IPS-11a (cell line): Measurements from ENCODE around the gene SSBP4.
"Not testable (repeated sequence)": the region's sequence is repeated elsewhere in the genome, so short reads cannot be mapped to it uniquely, and the experiment has no call there.

Source experiments
- H3K4me3 ChIP-seq: one replicate; pipeline ENCODE4 v1.5.1; 2013; ENCODE audit warnings: low read depth, low read length, control low read depth

Gene SSBP4

DNA sequence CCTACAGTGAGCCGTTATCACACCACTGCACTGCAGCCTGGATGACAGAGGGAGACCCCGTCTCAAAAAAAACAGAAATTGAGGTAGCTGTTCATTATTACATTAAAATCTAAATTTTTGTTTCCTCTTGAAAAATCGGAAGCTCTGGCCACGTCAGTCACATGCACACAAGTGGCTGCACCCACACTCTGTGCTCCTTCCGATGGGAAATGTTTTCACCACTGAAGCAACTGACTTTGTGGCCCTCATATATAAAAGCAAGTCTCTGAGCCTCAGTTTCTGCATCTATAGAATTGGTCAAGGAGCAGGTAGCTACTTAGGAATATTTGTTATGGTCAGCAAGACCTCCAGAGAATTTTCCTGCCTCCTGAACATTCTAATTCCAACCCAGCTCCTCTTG lies 26.3 kb upstream of the SSBP4 start:
- H3K4me3 ChIP-seq: no peak overlapping the region

DNA sequence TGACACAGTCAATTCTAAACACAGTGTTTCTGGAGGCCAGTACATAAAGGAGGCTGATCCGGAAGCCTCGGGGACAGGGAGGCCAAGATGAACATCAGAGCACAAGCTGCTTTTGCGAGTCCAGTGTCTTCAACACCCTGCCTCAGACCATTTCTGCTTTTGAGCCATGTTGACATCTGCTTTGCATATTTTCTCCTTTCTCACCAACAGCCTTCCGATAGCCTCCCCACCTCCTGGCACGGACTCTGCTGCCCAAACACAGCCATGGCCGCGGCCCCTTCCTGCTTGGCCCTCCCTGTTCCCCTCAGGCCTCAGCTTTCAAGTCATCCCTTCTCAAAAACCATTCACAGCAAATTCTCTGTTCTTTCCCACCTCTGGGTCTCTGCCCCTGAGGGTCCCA lies 25.4 kb upstream of the SSBP4 start:
- no peak overlapping the region for H3K4me3 ChIP-seq

DNA sequence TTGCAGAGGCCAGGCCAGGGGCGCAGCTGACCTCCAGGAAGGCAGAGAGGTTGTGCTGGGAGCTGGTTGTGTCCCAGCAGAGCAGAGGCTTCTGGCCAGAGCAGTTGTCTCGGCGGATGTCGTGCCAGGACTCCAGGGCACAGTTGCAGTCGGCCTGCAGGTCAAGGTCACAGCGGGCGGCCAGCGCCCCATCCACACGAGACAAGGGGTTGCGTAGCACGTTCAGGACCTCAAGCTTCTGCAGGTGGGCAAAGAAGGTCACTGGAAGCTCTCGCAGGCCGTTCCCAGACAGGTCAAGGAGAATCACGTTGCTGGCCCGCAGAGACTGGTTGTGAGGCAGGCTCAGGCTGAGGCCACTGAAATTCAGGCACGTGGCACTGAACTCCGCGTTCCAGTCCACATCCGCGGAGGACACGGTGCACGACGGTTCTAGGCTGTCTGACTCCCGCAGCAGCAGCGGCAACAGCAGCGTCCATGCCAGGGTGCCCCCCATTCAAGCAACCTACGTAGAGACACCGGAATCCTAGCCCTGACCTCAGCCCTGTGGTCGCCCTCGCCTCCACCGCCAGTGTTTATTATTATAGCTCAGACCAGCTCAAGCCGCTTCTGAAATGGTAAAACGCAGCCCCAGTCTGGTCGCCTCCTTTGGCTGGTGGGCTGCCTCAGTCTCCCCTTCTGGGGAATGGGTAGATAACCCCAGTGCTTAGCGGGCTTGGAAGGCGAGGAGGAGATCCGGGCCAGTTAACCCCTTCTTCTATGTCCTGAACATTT lies 22.5 kb upstream of the SSBP4 start:
- H3K4me3 ChIP-seq: no peak overlapping the region

DNA sequence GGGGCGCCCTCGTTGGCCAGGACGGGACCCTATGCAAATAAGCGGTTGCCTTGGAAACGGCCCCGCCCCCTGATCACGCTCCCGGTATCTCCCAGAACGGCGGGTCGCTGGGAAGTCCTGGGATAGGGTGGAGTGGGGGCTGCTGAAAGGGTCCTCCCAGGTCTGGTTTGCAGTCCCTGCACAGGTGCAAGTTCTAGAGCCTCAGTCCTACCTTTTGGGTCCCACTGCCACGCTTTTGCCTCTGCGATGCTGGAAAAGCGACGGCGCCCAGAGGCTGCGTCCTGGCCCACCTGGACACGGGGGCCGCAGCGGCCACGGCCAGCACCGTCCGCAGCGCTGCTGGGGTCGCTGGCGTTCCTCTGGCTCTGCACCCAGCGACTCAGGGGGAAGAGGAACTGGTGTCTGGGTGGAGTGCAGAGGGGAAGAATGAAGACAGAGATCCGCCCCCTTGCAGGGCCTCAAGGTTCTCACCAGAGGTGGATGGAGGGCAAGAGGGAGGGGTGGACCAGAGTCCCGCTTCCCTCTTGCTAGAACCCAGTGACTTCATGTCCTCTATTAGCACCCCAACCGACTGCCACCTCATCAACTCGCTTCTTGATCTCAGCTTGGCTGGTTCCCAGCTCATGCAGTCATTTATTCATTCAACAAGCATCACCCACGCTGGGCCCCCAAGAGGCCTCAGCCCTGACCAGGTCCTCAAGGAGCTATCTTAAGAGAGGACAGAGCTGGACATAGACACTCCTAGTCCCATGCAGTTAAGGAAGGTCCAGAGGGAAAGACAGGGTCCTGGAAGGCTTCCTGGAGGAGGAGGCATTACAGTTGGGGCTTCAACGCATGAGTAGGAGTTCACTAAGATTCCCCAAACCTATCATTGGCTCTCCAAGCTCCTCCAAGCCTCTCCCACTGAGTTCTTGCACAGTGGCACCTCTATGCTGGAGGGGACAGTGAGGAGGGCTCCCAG lies 21.7 kb upstream of the SSBP4 start, which contains the start of gene LRRC25:
TSS of gene LRRC25 (minus strand) at position 381 of the 961 bp plus-strand sequence. CDS start 659 bp downstream, outside the sequence.
- no peak within 1 kb of the TSS for H3K4me3 ChIP-seq

DNA sequence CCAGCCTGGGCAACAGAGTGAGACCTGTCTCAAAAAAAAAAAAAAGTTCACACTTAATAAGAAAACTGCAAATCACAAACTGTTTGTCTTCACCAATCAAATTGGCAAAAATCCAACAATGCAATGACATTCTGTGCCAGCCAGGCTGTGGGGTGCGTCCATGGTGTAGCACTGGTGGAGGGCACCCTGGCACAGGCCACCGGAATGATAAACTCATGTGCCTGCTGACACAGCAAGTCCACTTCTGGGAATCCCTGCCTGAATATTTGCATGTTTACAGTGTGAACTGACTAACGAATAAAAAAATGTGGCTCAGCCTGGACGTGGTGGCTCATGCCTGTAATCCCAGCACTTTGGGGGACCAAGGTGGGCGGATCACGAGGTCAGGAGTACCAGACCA lies 20.2 kb upstream of the SSBP4 start:
- no peak overlapping the region for H3K4me3 ChIP-seq

DNA sequence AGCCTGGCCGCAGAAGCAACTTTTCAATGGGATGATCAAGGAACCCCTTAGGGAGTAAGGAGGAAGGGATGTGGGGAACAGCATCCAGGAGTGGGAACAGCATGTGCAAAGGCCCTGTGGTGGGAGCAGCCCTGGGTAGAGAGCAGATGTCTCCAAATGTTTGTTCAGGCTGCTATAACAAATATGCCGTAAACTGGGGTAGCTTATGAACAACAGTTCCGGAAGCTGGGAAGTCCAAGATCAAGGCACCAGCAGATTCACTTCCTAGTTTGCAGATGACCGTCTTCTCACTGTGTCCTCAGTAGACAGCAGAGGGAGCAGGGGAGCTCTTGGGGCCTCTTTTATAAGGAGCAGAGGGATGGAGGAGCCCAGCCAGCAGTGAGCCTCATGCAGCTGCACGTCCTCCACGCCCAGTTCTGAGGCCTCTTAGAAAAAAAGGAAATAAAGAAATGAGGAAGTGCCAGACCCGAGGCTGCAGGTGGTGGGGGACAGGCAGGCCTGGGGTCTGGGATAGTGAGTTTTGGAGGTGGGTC lies 17.6 kb upstream of the SSBP4 start:
- no peak overlapping the region for H3K4me3 ChIP-seq

DNA sequence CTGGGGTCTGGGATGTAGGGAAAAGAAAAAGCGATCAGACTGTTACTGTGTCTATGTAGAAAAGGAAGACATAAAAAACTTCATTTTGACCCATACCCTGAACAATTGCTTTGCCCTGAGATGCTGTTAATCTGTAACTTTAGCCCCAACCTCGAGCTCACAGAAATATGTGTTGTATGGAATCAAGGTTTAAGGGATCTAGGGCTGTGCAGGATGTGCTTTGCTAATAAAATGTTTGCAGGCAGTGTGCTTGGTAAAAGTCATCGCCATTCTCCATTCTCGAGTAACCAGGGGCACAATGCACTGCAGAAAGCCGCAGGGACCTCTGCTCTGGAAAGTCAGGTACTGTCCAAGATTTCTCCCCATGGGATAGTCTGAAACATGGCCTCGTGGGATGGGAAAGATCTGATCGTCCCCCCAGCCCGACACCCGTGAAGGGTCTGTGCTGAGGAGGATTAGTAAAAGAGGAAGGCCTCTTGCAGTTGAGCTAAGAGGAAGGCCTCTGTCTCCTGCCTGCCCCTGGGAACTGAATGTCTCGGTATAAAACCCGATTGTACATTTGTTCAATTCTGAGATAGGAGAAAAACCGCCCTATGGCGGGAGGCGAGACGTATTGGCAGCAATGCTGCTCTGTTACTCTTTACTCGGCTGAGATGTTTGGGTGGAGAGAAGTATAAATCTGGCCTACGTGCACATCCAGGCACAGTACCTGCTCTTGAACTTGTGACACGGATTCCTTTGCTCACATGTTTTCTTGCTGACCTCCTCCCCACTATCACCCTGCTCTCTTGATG lies 16.5 kb upstream of the SSBP4 start:
- H3K4me3 ChIP-seq: not testable (repeated sequence)

DNA sequence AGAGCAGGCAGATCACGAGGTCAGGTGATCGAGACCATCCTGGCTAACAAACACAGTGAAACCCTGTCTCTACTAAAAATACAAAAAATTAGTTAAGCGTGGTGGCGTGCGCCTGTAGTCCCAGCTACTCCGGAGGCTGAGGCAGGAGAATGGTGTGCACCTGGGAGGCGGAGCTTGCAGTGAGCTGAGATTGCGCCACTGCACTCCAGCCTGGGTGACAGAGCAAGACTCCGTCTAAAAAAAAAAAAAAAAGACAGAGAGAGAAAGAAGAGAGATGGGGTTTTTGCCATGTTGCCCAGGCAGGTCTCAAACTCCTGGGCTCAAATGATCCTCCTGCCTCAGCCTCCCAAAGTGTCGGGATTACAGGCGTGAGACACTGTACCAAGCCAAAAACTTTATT lies 13.4 kb upstream of the SSBP4 start:
- not testable (repeated sequence) for H3K4me3 ChIP-seq

DNA sequence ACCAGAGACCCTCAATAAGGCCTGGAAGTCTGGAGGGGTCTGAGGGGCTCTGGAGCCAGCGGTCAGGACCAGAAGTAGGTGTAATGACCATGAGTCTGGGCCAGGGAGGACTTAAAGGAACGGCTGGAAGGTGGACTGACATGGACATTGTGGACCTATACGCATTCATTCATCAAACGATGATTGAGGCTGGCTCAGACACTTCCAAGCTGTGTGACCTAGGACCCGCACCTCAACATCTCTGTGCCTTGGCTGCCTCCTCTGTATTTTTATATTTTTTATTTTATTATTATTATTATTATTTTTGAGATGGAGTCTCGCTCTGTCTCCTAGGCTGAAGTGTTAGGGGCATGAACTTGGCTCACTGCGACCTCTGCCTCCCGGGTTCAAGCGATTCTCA lies 12.4 kb upstream of the SSBP4 start:
- H3K4me3 ChIP-seq: no peak overlapping the region

DNA sequence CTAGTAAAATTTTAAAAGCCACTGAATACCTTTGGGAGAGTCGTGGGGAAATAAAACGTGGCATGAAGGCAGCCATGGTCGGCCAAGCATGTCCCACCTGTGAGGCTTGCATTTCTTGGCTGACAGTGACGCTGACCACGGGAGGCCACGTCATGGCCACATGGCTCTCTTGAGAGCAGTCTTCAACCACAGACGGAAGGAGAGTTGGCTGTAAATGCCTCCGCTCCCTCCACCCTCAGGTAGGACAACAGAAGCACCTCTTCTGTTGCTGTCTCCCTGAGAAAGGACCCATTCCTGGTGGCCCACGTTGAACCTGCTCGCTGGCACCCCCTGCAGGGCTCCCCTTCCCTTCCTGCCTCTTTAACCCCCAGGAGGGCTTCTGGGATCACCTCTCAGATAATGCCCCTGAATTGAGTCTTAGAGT lies 11.1 kb upstream of the SSBP4 start:
- H3K4me3 ChIP-seq: no peak overlapping the region

DNA sequence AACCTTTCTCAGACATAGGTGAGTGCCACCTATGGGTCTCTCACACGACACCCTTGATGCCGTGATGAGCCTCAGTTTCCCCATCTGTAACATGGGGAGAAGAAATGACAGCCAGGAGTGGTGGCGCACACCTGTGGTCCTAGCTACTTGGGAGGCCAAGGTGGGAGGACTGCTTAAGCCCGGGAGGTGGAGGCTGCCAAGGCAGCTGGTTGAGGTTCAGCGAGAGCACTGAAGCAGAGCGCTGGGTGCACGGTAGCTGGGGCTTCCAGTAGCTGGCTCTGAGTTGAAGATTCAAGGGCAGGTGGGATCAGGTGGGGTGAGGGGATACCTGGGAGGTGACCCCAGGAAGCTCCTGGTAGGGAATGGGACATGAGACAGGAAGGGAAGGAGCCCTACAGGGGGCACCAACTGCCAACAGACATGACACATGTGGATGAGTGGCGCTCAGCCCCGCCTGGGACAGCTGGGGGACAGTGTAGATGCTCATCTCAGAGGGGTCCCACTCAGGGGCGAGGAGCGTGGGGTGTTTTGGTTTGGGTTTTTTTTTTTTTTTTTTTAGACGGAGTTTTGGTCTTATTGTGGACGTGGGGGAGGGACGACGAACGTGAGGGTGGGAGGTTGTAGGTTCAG lies 6.5 kb upstream of the SSBP4 start:
- H3K4me3 ChIP-seq: no peak overlapping the region

DNA sequence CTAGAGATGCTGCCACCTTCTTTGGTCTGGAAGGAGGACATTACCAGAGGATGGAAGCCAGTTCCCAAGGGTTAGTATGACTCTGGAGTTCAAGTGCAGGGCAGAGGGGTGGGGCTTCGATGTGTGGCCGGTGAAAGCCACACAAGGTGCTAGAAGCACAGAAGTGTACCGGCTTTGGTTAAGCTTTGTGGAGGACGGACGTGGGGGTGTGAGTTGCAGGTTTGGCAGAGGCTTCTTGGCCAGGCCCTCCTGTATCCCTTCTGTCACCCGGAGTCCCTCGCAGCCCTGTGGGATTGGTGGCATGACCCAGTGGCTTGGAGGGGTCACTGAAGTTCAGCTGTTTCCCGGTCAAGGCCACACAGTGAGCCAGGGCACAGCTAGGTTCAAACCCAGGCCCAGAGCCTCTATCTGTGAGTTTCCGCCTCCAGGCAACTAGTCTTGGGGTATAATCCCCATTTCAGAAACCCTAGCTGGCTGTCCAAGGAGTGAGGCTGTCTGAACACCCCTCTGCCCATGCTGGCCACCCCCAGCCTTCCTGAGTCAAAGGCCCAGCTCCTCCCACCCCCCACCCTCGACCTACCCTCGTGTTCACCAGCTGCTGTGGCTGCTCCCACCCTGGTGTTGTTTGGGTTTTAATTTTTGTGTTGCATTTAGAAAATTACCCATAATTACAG lies 4.6 kb upstream of the SSBP4 start:
- H3K4me3 ChIP-seq: no peak overlapping the region

DNA sequence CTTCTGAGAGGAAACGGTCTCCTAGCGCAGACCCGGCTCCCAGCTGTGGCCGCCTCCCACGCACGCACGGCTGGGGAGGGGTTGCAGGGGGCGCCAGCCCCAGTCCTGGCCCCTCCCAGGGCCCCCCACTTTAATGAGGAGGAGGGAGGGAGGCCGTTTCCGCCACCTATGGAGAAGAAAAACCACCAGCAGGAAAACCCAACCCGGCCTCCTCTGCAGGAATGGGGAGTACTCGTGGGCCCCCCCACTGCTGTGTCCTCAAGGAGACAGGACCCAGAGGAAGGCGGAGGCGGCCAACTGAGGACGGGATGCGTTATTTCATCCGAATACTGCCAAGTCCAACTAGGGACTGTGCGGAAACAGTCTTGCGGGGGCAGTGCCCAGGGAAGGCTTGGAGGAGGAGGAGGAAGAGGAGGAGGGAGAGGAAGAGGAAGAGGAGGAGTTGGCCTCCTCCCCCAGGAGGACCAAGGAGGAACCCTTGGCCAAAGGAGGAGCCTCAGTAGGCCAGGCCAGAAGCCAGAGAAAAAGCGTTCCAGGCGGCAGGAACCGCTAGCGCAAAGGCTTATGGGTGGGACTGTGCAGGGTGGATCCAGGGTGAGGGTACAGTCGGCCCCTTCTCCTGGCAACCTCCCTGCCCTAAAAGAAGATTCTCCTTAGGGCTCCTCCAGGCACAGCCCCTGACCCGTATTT lies 3.9 kb upstream of the SSBP4 start:
- no peak overlapping the region for H3K4me3 ChIP-seq

DNA sequence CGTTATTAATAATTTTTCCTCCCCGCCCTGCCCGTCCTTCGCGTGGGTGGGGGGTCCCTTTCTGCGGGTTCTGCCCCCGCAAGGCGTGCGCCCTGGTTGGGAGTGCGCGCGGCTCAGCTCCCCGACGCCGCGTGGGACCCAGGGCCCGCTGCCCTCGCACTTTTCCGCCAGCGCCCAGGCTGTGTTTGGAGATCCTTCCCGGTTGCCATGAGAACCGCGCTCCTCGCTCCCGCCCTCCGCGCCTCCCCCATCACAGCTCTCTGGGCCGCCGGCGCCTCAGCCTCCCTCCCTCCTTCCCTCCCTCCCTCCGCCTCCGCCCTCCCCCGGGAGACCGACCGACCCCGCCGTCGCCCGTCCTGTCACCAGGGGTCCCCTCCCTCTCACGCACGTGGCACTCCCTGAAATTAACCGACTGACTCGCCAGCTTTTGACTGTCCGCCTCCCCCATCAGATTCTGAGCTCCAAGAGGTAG lies 2.4 kb upstream of the SSBP4 start:
- H3K4me3 ChIP-seq: peak overlapping the region; percentile 34

DNA sequence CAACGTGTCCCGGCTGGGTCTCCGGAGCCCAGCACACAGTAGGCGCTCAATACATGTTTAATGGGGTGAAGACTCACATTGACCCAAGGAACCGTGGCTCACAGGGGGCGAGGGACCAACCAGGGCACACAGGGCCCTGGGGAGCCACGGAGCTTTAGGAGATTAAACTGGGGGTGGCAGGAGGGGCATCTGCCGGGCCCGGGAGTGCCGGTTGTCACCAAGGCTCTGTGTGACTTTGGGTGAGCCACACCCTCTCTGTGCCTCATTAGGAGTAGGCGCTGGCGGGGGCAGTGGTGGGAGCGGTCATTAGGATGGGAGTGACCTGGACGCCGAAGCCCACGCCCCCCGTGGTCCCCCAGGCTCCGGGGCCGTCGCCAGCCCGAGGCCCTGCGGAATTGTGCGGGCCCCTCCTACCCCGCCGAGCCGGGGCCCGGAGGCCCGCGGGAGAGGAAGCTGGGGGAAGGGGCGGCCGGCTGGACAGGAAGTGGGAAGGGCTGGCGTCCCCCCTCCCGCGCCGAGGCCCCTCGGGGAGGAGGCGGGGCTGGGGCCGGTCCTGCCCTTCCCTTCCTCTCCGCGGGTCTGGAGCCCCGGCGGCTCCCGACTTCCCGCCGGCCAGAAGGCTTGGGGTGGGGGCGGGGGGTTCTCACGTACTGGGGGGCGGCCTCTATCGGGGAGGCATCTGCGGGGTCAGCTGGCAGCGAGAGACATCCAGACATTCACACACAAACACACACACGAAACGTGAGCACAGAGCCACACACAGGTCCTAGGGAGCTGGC lies 1.8 kb upstream of the SSBP4 start:
- H3K4me3 ChIP-seq: peak overlapping the region; percentile 34

DNA sequence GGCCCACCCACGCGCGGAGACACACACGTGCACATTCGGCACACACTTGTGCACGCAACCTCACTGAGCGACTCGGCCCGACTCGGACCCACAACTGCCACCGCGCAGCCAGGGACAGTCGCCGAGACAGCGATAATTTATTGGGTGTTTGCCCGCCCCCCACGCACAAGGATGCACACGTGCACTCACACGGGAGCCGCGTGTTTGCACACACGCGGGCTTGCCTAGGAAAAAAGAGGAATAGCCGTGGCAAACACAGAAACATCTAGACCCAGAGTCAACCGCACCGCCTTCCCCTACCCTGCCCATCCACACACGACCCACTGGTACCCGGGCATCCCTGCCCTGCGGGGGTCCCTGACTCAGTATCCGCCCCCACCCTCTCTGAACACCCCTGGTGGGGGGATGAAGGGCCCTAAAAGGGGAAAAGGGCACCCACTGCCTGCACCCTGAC lies 1.1 kb upstream of the SSBP4 start:
- peak overlapping the region; percentile 8 for H3K4me3 ChIP-seq

DNA sequence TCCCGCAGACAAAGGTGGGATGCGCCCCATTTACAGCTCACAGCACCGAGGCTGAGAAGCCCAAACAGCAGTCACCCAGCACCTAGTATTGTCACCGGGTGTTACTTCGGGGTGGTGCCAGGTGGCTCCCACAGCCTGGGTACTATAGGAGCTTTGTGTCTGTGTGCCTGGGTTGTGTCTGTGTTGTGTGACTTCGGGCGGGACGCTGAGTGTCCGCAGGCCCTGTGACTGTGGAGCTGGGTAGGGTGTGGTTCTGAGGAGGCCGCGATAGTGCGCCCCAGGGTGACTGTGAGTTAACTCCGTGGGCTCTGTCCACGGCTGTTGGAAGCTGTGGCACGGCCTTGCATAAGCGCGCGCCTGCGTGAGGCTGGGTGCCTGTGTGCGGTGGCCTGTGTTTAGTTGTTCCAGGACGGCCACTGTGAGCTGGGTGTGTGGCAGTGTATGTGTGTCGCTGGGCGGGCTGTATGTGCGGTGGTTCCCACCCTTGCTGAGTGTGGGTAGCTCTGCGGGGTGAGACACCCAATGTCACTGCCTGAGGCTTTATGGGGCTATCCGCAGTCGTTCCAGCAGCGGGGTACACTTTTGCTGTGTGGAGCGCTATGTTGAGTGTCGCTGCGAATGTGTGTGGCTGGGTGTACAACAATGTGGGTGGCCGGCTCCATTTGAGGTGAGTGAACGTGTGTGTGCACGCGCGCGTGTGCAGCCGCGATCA lies 559 bp upstream of the SSBP4 start:
- H3K4me3 ChIP-seq: peak overlapping the region; percentile 13
